B cell (primary cell): ENCODE results near the gene TRPT1. TPM values are rescaled to one million over a fixed set of nuclear protein-coding genes. Genes with fewer than 3 reads are reported as not detected.

ENCODE experiments used
- ATAC-seq: fragments of 200-7000 bp; cut with Tn5 transposase; one replicate; pipeline ENCODE4 v1.10.0; 2021; ENCODE audit warnings: low read depth, mild to moderate bottlenecking, moderate number of reproducible peaks, moderate library complexity
- CTCF ChIA-PET: fragments of 350-600 bp; sonication (Branson Sonifier 250); formaldehyde crosslinking; loops from one replicate; lab custom pipeline; 2021; ENCODE audit warnings: antibody characterized with exemption, inconsistent platforms; lab: Charles Lee
- POLR2A ChIA-PET: fragments of 350-600 bp; sonication (Branson Sonifier 250); formaldehyde crosslinking; loops from one replicate; lab custom pipeline; 2021; ENCODE audit warnings: antibody characterized with exemption; lab: Charles Lee
- DNase-seq: peaks from one replicate; pipeline ENCODE4 v3.0.0; 2013
- H2AFZ ChIP-seq: 2 replicates; pipeline ENCODE4 v1.6.1; 2012; ENCODE audit warnings: mild to moderate bottlenecking, low read depth, low read length; ENCODE audit not compliant: insufficient read depth, poor library complexity, severe bottlenecking
- H3K27ac ChIP-seq, 2 donors: 1 replicate in 1 of 2; 2 replicates in 1 of 2; pipeline ENCODE4 v1.5.1; 2012 to 2013; ENCODE audit warnings: low read length in 2 of 2, mild to moderate bottlenecking in 2 of 2, moderate library complexity in 1 of 2
- H3K27me3 ChIP-seq, 4 experiments: fragments of 200-600 bp in 1 of 4; sonication (generic) in 1 of 4; replicated peaks in 1 of 4; 1 replicate in 2 of 4; 2 replicates in 2 of 4; pipeline versions ENCODE4 v1.6.1 to v1.7.0; 2013 to 2016; ENCODE audit warnings: low read length in 3 of 4, mild to moderate bottlenecking in 2 of 4, mixed read lengths in 1 of 4, moderate library complexity in 1 of 4; ENCODE audit not compliant: insufficient read depth in 4 of 4, control insufficient read depth in 3 of 4; ENCODE audit errors: control extremely low read depth in 1 of 4
- H3K36me3 ChIP-seq, 2 experiments: replicated peaks in 1 of 2; 1 replicate in 1 of 2; 2 replicates in 1 of 2; pipeline versions ENCODE4 v1.6.1 to v1.7.1; 2013; ENCODE audit warnings: low read length in 1 of 2; ENCODE audit not compliant: insufficient read depth in 2 of 2, control insufficient read depth in 1 of 2; ENCODE audit errors: control extremely low read depth in 1 of 2, extremely low read depth in 1 of 2
- H3K4me1 ChIP-seq, 2 donors: fragments of 200-600 bp in 1 of 2; sonication (generic) in 1 of 2; 1 replicate in 1 of 2; 2 replicates in 1 of 2; pipeline versions ENCODE4 v1.5.1 to v1.6.1; 2013 to 2017; ENCODE audit warnings: low read length in 2 of 2; ENCODE audit not compliant: control insufficient read depth in 2 of 2, insufficient read depth in 2 of 2
- H3K4me2 ChIP-seq: replicated peaks from 2 replicates; pipeline ENCODE3; 2012; ENCODE audit warnings: mild to moderate bottlenecking, low read depth, low read length; ENCODE audit not compliant: poor library complexity, severe bottlenecking
- H3K4me3 ChIP-seq, 5 experiments: fragments of 200-600 bp in 1 of 5; sonication (generic) in 1 of 5; 1 replicate in 3 of 5; 2 replicates in 2 of 5; pipeline versions ENCODE4 v1.5.1 to v1.7.0; 2011 to 2016; ENCODE audit warnings: low read length in 4 of 5, mild to moderate bottlenecking in 4 of 5, low read depth in 2 of 5, control low read depth in 1 of 5, moderate library complexity in 1 of 5; ENCODE audit not compliant: insufficient read depth in 1 of 5; ENCODE audit errors: control extremely low read depth in 1 of 5, extremely low read depth in 1 of 5
- H3K79me2 ChIP-seq: fragments of 200-600 bp; sonication (generic); one replicate; pipeline ENCODE4 v1.6.0; 2016; ENCODE audit warnings: low read length; ENCODE audit not compliant: control insufficient read depth, insufficient read depth
- H3K9ac ChIP-seq: fragments of 200-600 bp; sonication (generic); 2 replicates; pipeline ENCODE4 v1.6.1; 2017; ENCODE audit warnings: mild to moderate bottlenecking, low read length, moderate library complexity
- H3K9me3 ChIP-seq, 3 donors: one replicate each; pipeline versions ENCODE4 v1.6.1 to v1.7.1; 2013; ENCODE audit warnings: low read length in 2 of 3; ENCODE audit not compliant: control insufficient read depth in 2 of 3, insufficient read depth in 1 of 3; ENCODE audit errors: control extremely low read depth in 1 of 3
- H4K20me1 ChIP-seq: 2 replicates; pipeline ENCODE4 v1.6.0; 2012; ENCODE audit warnings: mild to moderate bottlenecking, low read length; ENCODE audit not compliant: insufficient read depth, control insufficient read depth, poor library complexity, severe bottlenecking
- H3K27ac Mint-ChIP-seq: one replicate; pipeline ENCODE4 v1.8.0; 2021; ENCODE audit warnings: mixed read lengths
- H3K27me3 Mint-ChIP-seq: one replicate; pipeline ENCODE4 v1.8.0; 2021; ENCODE audit warnings: mixed read lengths
- H3K4me1 Mint-ChIP-seq: one replicate; pipeline ENCODE4 v1.8.0; 2021; ENCODE audit warnings: mixed read lengths
- H3K4me3 Mint-ChIP-seq: one replicate; pipeline ENCODE4 v1.8.0; 2021; ENCODE audit warnings: mixed read lengths
- H3K9me3 Mint-ChIP-seq: one replicate; pipeline ENCODE4 v1.8.0; 2022; ENCODE audit warnings: mixed read lengths; ENCODE audit not compliant: insufficient read depth
- EZH2 ChIP-seq: IDR thresholded peaks from 2 replicates; pipeline ENCODE4 v1.6.1; 2012; ENCODE audit warnings: borderline replicate concordance, low read depth, mild to moderate bottlenecking, moderate library complexity, low read length; ENCODE audit not compliant: insufficient read depth, poor library complexity, severe bottlenecking
- WGBS: methylation state at CpG from one replicate; pipeline ENCODE4 v1.1.5; 2013; ENCODE audit warnings: missing lambda C conversion rate; ENCODE audit not compliant: insufficient coverage; 5-methylcytosine and 5-hydroxymethylcytosine counted together
- intact Hi-C: fragments of 100-400 bp; cut with micrococcal nuclease; formaldehyde crosslinking; loops from one replicate; pipeline ENCODE4 v1.10.0; 2022
- polyA plus RNA-seq: library from polyadenylated mRNA; depleted of rRNA; stranded (reverse); fragments of >200 nt; gene quantifications from 2 replicates; pipeline ENCODE4 v1.2.3, GENCODE V29; 2012
- total RNA-seq, 2 donors: library from RNA; stranded (reverse); fragments of 120-200 nt in 1 of 2; gene quantifications; 1 replicate in 1 of 2; 2 replicates in 1 of 2; pipeline versions ENCODE4 v1.2.3 to v1.2.4, GENCODE V29; 2013 to 2022
- TF ChIP-seq, protein P1 (sequence below): fragments of 200-600 bp; IDR thresholded peaks from one replicate; pipeline ENCODE4 v1.8.0; 2022; ENCODE audit warnings: antibody characterized with exemption, mild to moderate bottlenecking

The TRPT1 gene
- total and polyA plus RNA-seq, 2 donors (not counting 1 experiment from before 2014, with no cell fraction given): 59.6 to 145 TPM

- POLR2A ChIA-PET: no interaction called here
- no peak overlapping the region for H3K4me2 ChIP-seq
- H4K20me1 ChIP-seq: no peaks in the 10 kb centered on the region
- Mint-ChIP-seq H3K27me3 (no peaks in the 10 kb centered on the region), H3K4me3 (no peak overlapping the region), H3K4me1 (no peaks in the 10 kb centered on the region), H3K27ac (no peak overlapping the region), H3K9me3 (no peaks in the 10 kb centered on the region)
- H3K27ac ChIP-seq: no peak overlapping the region
- H3K36me3 ChIP-seq: no peaks in the 10 kb centered on the region
- TF ChIP-seq EZH2: no peak
- TF ChIP-seq, protein P1, sequence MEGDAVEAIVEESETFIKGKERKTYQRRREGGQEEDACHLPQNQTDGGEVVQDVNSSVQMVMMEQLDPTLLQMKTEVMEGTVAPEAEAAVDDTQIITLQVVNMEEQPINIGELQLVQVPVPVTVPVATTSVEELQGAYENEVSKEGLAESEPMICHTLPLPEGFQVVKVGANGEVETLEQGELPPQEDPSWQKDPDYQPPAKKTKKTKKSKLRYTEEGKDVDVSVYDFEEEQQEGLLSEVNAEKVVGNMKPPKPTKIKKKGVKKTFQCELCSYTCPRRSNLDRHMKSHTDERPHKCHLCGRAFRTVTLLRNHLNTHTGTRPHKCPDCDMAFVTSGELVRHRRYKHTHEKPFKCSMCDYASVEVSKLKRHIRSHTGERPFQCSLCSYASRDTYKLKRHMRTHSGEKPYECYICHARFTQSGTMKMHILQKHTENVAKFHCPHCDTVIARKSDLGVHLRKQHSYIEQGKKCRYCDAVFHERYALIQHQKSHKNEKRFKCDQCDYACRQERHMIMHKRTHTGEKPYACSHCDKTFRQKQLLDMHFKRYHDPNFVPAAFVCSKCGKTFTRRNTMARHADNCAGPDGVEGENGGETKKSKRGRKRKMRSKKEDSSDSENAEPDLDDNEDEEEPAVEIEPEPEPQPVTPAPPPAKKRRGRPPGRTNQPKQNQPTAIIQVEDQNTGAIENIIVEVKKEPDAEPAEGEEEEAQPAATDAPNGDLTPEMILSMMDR: no peak
- H3K27me3 ChIP-seq: no peaks in the 10 kb centered on the region
- CTCF ChIA-PET: no interaction called here
- no peak overlapping the region for H3K9ac ChIP-seq
- no peaks in the 10 kb centered on the region for H3K79me2 ChIP-seq
- ATAC-seq (no peak), DNase-seq (no peak)
- 84% methylated on average over 4 of the region's 6 CpGs for WGBS
- no peaks in the 10 kb centered on the region for H3K4me1 ChIP-seq
- intact Hi-C loops: no loop called here
- no peak overlapping the region for H3K4me3 ChIP-seq
- H2AFZ ChIP-seq: no peak overlapping the region
- H3K9me3 ChIP-seq: no peaks in the 10 kb centered on the region
Measured at GRCh38 chr11:64260147-64260708, 34.2 kb upstream of the TRPT1 start.

DNA sequence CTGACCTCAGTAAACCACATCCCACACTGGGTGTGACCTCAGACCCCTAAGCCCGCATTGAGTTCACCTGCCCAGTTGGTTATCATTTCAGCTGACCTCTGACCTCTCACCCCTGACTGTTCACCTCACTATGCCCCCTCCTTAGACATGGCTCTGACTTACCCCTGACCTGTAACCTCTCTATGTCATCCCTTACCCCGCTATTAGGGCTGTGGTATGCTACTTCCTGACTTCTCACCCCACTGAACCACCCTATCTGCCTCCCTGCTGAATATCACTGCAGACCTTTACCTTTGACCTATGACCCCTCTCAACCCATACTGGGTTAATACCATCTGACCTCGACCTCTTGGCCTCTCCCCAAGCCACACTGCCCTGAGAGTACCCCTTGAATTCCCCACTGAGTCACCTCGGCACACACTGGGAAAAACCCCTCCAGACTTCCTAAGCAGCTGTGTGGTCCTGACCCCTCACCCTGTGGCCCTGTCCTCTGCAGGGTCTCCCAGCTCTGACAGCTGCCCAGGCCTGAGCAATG, 33.6 kb upstream of the TRPT1 start:
- no peak overlapping the region for H3K4me3 Mint-ChIP-seq
- no peaks in the 10 kb centered on the region for H3K4me1 ChIP-seq
- no peaks in the 10 kb centered on the region for H3K9me3 Mint-ChIP-seq
- no peaks in the 10 kb centered on the region for H3K27me3 Mint-ChIP-seq
- WGBS: 95% methylated on average over 4 of the region's 4 CpGs
- no peak overlapping the region for H3K27ac ChIP-seq
- no peaks in the 10 kb centered on the region for H3K36me3 ChIP-seq
- H3K79me2 ChIP-seq: no peaks in the 10 kb centered on the region
- no peak overlapping the region for H3K27ac Mint-ChIP-seq
- no peak overlapping the region for H3K9ac ChIP-seq
- POLR2A ChIA-PET: interaction anchor here (0.6 kb wide), 1 partner anchor 68 kb away, joined by 4 read pairs; no protein-coding TSS in a partner anchor
- intact Hi-C loops: no loop called here
- DNase-seq (no peak), ATAC-seq (no peak)
- no peaks in the 10 kb centered on the region for H3K27me3 ChIP-seq
- H4K20me1 ChIP-seq: no peaks in the 10 kb centered on the region
- H3K9me3 ChIP-seq: no peaks in the 10 kb centered on the region
- TF ChIP-seq, protein P1: no peak
- TF ChIP-seq EZH2: no peak
- CTCF ChIA-PET: interaction anchor here (0.6 kb wide), 1 partner anchor 10 kb away, joined by 3 read pairs; no protein-coding TSS in a partner anchor
- H3K4me1 Mint-ChIP-seq: no peaks in the 10 kb centered on the region
- no peak overlapping the region for H2AFZ ChIP-seq
- no peak overlapping the region for H3K4me3 ChIP-seq
- no peak overlapping the region for H3K4me2 ChIP-seq
